NCI-H128 (cell line): Measurements from ENCODE around the gene GFM2.
A peak's percentile ranks its signal among the peaks of the same experiment; 100 is the strongest.
"Not testable (repeated sequence)": the region's sequence is repeated elsewhere in the genome, so short reads cannot be mapped to it uniquely, and the experiment has no call there.

Source experiments
- DNase-seq: peaks from one replicate; lab custom pipeline; 2025; ENCODE audit not compliant: unreplicated experiment; lab: John Stamatoyannopoulos, UW

The GFM2 gene

GRCh38 chr5:74766849-74767578, at the start of gene GFM2, which contains the start of gene NSA2:
GFM2 (minus strand) TSS chr5:74767117; CDS start chr5:74763742, 3,375 bp downstream.
NSA2 (plus strand) TSS chr5:74767249; CDS start chr5:74767361, 112 bp downstream.
- peak; percentile 77 for DNase-seq

- no peak for DNase-seq
Observed at GRCh38 chr5:74810915-74811314, 44.0 kb upstream of the GFM2 start.

- no peak for DNase-seq
Observed at GRCh38 chr5:74801941-74802340, 35.0 kb upstream of the GFM2 start.

- DNase-seq: no peak
Observed at GRCh38 chr5:74801197-74801596, 34.3 kb upstream of the GFM2 start.

DNA sequence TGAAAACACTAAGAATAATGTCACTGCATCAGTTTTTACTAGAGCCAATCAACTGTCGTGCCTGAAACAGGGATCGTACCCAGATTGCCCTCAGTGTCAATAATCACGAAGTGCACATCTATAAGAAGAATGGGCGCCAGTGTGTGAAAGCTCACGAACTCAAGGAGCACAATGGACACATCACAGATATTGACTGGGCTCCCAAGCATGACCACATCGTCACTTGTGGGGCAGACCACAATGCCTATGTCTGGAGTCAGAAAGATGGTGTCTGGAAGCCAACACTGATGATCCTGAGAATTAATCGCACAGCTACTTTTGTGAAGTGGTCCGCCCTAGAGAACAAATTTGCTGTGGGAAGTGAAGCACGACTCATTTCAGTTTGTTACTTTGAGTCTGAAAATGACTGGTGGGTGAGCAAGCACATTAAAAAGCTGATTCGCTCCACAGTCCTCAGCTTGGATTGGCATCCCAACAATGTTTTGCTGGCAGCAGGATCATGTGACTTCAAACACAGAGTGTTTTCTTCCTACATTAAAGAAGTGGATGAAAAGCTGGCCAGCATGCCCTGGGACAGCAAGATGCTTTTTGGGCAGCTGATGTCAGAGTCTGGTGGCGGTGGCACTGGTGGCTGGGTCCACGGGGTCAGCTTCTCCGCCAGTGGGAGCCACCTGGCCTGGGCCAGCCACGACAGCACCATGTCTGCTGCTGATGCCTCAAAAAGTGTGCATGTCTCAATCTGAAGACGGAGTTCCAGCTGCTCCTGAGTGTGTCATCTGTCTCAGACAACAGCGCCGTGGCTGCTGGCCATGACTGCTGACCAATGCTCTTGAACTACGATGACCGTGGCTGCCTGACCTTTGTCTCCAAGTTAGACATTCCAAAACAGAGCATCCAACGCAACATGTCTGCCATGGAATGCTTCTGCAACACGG, 32.3 kb upstream of the GFM2 start:
- DNase-seq: no peak

DNA sequence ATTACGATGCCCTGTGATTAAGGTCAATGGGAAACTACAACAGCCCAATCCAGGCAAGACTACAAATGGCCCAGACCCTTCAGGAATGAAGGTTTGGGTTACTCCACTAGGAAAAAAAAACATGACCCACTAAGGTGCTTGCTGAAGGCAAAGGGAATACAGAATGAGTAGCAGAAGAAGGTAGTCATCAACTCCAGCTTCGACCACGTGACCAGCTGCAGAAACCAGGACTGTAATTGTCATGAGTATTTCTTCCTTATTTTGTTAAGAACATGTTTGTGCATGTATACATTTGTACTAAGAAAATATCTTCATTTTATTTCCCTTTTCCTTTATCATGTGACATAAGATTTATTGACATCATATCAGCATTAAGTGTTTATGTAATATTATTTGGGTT, 24.8 kb upstream of the GFM2 start:
- DNase-seq: not testable (repeated sequence)

DNA sequence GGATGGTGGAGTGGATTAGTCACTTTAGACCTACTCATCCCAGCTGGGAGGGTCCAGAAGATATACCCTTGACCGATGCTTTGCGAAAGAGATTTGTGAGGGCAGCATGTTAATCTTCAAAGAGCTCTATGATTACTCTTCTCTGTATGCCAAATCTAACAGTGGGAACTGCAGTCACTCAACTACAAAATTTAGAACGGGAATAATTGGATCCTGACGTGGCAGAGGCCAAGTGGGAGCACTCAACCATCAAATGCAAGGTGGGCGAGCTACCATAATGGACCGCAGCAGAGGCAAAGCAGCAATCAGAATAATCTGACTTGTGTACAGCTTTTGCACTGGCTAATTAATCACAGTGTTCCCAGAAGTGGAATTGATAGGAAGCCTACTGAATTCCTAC, 20.5 kb upstream of the GFM2 start:
- no peak for DNase-seq

DNA sequence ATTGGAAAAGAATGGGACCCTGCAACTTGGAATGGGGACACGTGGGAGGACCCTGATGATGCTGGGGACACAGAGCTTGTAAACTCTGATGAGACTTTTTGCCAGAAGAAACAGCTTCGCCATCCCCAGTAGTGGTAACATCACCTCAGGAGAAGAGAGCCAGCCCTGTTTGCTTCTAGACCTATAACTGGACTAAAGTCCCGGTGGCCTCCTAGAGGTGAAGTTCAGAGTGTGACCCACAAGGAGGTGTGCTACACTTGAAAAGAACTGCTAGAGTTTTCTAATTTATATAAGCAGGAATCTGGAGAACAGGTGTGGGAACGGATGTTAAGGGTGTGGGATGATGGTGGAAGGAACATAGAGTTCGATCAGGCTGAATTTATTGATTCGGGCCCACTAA, 19.9 kb upstream of the GFM2 start:
- DNase-seq: no peak

DNA sequence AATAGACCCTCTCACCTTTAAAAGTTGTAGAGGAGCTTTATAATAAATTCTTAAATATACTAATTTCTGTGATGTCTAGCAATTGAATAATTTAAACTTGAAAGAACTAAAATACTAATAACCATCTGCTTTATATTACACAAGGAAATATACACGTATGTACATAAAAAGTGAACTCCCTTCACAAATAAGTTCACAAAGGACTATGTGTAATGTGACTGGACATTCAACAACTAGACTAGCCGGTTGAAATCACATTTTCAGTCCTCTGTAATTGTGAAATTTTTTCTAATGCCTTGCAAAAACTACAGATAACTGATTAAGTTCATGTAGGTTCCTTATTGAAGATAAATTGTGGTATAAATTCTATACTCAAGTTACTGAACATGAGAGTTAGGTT, 11.7 kb upstream of the GFM2 start:
- no peak for DNase-seq

DNA sequence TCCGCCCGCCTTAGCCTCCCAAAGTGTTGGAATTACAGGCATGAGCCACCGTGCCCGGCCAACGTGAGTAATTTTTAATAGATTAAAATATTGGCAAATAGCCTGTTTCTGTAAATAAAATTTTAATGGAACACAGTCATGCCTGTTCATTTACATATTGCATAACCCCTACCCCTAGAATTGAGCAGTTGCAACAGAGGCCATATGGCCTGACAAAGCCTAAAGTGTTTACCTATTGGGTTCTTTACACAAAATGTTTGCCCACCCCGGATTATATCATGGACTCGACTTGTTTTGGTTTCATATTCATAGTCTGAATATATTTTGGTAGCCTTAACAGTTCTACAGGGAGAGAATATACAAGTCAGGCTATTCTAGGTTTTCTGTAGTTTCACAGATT, 5.4 kb upstream of the GFM2 start:
- DNase-seq: no peak

GRCh38 chr5:74767579-74767913, 629 bp upstream of the GFM2 start:
- DNase-seq: no peak

DNA sequence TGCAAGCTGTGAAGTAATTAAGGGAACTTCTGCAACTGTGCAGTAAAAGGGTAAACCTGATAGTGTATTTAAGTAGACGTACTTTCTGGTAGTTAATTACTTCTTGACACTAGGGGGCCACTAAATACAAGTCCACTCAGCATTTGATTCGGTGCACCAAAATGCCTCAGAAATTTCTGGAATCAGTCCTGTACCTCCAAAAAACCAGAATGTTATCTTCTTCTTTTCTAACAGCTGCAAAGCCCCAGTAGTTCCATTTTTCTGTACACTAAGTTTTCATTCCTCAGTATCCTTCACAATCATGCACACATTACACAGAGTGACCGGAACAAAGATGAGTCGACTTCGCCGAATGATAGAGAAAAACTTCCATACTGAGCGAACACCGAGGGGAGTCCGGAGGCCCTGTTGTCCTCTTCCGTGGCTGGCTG, 484 bp downstream of the GFM2 start:
- no peak for DNase-seq

DNA sequence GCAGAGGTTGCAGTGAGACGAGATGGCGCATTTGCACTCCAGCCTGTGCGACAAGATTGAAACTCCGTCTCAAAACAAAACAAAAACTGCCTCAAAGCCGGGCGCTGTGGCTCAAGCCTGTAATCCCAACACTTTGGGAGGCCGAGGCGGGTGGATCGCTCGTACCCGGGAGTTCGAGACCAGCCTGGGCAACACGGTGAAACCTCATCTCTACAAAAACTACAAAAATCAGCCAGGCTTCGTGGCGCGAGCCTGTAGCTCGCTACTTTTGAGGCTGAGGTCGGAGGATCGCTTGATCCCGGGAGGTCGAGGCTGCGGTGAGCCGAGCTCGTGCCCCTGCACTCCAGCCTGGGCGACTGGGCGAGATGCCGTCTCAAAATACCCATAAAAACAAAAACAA, 988 bp downstream of the GFM2 start:
- DNase-seq: no peak

DNA sequence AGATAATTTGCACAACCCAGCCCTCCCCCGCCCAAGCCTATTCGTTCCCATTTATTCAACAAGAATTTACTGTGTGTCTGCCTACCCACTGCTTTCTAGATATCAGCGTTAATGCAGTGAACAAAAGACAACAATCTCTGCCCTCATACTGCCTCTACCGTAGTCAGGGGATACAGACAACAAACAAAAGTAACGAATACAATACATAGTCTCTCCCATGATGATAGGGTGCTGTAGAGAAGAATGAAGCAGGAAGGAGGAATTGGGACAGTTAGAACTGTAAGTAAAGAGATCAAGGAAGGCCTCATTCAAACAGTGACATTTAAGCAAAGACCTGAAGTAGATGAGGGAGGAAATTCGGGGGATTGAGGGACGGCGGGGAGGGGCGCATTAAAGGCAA, 1.7 kb downstream of the GFM2 start:
- no peak for DNase-seq

DNA sequence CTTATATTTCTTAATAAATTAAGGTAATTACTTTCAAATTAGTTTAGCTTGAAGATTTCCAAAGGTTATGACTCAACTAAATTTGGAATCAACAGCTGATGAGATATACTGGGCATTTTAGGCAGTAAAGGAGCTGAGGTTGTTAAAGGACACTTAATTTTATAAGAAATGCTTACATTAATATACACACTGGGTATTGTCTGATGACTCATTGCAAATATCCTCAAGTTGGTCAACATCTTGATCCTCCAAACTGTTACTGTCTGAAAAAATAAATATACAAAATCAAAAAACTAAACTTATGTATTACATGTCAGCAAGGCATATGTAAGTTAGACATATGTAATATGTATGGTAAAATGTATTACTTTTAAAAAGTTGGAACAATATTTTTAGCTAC, 3.4 kb downstream of the GFM2 start:
- DNase-seq: no peak

DNA sequence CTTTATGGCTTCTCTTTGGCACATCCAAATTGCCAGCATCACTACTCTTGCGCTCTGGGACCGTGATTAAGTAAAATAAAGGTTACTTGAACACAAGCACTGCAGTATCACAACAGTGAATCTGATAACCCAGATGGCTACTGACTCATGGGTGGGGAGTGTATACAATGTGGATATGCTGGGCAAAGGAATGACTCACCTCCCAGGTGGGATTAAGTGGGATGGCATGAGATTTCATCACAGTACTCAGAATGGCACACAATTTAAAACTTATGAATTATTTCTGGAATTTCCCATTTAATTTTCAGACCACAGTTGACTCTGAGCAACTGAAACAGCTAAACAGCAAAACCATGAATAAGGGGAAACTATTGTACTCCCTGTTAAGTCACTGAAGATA, 4.3 kb downstream of the GFM2 start:
- DNase-seq: no peak

DNA sequence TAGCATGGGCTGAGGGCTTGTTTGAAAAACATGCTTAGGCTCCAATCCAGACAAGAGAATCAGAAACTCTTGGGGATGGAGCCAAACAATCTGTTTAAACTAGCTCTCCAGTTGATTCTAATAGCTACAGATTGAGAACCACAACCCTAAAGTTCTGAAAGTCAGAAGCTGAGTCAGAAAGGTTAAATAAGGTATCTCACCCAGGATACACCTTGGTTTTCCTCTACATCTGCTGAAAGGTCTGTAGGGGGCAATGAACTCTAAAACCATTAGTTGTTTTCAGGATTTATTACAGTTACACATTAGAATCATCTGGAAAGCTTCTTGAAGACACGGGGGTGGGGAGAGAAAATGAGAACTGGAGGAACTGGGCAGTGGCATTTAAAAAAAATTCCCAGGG, 5.7 kb downstream of the GFM2 start:
- DNase-seq: no peak

- DNase-seq: not testable (repeated sequence)
Observed at GRCh38 chr5:74748742-74749141, 18.2 kb downstream of the GFM2 start.

GRCh38 chr5:74738406-74738805, 28.5 kb downstream of the GFM2 start:
- DNase-seq: no peak

DNA sequence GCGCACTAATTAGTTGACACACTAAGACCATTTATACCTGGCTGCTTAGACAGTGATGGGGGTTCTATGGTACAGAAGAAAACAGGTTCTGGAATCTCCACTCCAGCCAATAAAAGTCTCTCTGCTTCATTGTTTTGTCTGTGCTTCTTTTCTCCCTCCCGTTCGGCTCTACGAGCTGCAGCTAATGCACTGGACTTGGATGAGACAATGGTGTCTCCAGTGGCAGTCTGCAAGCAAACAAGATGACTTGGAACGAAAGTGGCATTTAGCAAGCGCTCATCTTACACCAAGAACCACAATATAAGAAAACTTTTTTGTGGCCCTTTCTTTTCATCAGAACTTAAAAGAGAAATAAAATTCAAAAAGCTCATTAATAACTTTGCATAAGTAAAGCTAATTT, 30.2 kb downstream of the GFM2 start:
- no peak for DNase-seq

GRCh38 chr5:74725331-74725730, 41.6 kb downstream of the GFM2 start:
- no peak for DNase-seq

DNA sequence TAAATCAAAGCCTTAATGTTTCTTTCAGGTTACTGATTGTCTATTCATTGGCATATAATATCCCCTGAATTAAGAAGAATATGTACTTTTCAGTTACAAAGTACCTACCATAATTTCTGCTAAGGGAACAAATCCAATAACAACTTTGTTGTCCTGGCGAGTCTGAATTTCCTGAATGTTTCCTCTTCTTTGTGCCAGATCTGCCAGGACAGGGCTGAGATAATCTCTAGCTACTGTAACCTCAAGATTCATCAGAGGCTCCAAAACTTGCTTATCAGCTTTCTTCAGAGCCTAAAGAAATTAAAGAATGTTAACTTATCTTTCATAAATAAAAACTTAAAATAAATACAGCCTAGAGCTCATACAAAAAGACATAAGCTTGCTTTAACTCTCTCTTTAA, 44.6 kb downstream of the GFM2 start:
- DNase-seq: no peak
